GM19395 (cell line): ENCODE measurements around the gene CLBA1.
"Not testable (repeated sequence)": the region's sequence is repeated elsewhere in the genome, so short reads cannot be mapped to it uniquely, and the experiment has no call there.

Source experiments
- ATAC-seq: cut with Tn5 transposase; IDR thresholded peaks from one replicate; pipeline ENCODE4 v1.9.1; 2021; ENCODE audit warnings: mild to moderate bottlenecking, moderate library complexity; ENCODE audit not compliant: unreplicated experiment

CLBA1 gene

GRCh38 chr14:104947881-104948735 is 37.5 kb upstream of the CLBA1 start:
- not testable (repeated sequence) for ATAC-seq

GRCh38 chr14:104948736-104949031 is 36.9 kb upstream of the CLBA1 start:
- no peak for ATAC-seq

GRCh38 chr14:104949406-104949955 is 36.1 kb upstream of the CLBA1 start:
- not testable (repeated sequence) for ATAC-seq

- ATAC-seq, result no peak
Measured at GRCh38 chr14:104950021-104950420, 35.6 kb upstream of the CLBA1 start.

- not testable (repeated sequence) for ATAC-seq
Measured at GRCh38 chr14:104950701-104951100, 34.9 kb upstream of the CLBA1 start.

GRCh38 chr14:104951863-104952657 is 33.5 kb upstream of the CLBA1 start:
- not testable (repeated sequence) for ATAC-seq

- no peak for ATAC-seq
Measured at GRCh38 chr14:104953097-104953496, 32.5 kb upstream of the CLBA1 start.

- ATAC-seq, result no peak
Measured at GRCh38 chr14:104953896-104954656, 31.5 kb upstream of the CLBA1 start.

GRCh38 chr14:104954746-104955395 is 30.7 kb upstream of the CLBA1 start:
- ATAC-seq, result no peak

- ATAC-seq, result no peak
Measured at GRCh38 chr14:104955396-104955770, 30.2 kb upstream of the CLBA1 start.

GRCh38 chr14:104956290-104956890 is 29.2 kb upstream of the CLBA1 start:
- ATAC-seq, result no peak

GRCh38 chr14:104957146-104958113 is 28.2 kb upstream of the CLBA1 start:
- no peak for ATAC-seq

GRCh38 chr14:104964546-104964945 is 21.0 kb upstream of the CLBA1 start:
- no peak for ATAC-seq

- no peak for ATAC-seq
Measured at GRCh38 chr14:104965561-104966231, 19.9 kb upstream of the CLBA1 start.

- ATAC-seq, result no peak
Measured at GRCh38 chr14:104966261-104966865, 19.2 kb upstream of the CLBA1 start.

- ATAC-seq, result no peak
Measured at GRCh38 chr14:104966981-104967385, 18.6 kb upstream of the CLBA1 start.

- no peak for ATAC-seq
Measured at GRCh38 chr14:104967386-104968152, 18.0 kb upstream of the CLBA1 start.
